GM18505 (cell line): ENCODE data around the gene AGFG1.
"Not testable (repeated sequence)": the region's sequence is repeated elsewhere in the genome, so short reads cannot be mapped to it uniquely, and the experiment has no call there.

Experiments
- ATAC-seq: cut with Tn5 transposase; IDR thresholded peaks from one replicate; pipeline ENCODE4 v1.9.1; 2021; ENCODE audit not compliant: unreplicated experiment
- POLR2A ChIP-seq: IDR thresholded peaks from 4 replicates; pipeline ENCODE4 v1.6.1; 2011; ENCODE audit warnings: borderline replicate concordance; ENCODE audit not compliant: insufficient read depth, insufficient read length; ENCODE audit errors: extremely low read depth

Gene AGFG1

DNA sequence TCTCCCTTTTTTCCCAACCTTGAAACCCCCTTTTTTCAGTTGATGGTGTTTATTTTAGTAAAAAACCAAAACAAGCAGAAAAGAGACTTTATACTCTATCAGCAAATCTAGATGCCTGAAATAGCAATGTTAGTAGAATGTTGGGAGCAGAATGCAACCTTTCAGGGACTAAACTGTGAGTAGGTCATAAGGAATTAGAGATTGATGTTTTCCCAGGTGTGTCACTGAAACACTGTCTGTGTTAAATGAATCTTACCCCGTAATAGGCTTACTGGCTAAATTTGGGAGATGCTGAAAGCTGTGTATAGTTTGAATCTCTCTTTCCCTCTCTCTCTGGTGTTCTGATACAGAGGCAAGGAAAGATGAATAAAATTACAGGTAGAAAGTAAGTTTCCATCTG, 43.8 kb downstream of the AGFG1 start:
- no peak for TF ChIP-seq POLR2A

DNA sequence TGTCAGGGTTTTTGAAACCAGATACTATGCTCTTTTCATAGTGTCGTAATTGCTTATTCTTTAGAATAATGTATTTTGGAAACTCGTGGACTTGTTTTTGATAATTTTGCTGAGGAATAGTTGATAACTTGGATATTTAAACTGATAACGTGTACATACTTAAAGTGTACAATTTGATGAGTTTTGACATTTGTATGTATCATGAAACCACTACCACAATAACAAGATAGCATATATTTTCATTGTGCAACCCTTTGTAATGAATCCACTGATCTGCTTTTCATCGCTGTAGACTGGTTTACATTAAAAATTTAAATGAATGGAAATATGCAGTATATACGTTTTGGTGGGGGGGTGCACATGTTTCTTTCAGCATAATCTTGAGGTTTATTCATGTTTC, 45.8 kb downstream of the AGFG1 start:
- no peak for ATAC-seq
- TF ChIP-seq POLR2A, result no peak

More for the DNA sequence above, 43.8 kb downstream of the AGFG1 start:
- ATAC-seq, result no peak

DNA sequence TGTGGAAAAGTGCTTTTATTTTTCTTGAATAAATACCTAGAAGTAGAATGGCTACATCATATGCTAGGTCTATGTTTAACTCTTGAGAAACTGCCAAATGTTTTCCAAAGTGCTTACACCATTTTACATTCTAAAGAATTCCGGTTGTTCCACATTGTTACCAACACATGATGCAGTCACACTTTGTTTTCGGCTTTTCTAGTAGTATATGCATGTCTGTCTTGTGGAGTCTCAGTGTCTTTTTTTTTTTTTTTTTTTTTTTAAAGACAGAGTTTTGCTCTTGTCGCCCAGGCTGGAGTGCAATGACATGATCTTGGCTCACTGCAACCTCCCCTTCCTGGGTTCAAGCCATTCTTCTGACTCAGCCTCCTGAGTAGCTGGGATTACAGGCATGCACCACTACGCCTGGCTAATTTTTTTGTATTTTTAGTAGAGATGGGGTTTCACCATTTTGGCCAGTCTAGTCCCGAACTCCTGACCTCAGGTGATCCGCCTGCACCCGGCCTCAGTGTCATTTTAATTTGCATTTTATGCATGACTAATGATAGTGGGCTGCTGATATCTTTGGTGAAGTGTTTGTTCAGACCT, 46.4 kb downstream of the AGFG1 start:
- ATAC-seq, result not testable (repeated sequence)

DNA sequence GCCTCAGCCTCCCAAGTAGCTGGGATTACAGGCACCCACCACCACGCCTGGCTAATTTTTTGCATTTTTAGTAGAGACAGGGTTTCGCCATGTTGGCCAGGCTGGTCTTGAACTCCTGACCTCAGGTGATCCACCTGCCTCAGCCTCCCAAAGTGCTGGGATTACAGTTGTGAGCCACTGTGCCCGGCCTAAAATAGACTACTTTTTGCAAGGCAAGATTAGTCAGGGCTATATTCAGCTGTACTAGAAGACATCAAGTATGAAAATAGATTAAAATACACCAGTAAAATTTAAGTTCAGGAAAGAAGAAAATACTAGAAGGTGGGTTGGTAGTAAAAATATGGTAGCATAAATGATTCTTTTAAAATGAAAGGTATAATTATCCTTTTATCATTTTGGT, 49.2 kb downstream of the AGFG1 start:
- ATAC-seq, result not testable (repeated sequence)

DNA sequence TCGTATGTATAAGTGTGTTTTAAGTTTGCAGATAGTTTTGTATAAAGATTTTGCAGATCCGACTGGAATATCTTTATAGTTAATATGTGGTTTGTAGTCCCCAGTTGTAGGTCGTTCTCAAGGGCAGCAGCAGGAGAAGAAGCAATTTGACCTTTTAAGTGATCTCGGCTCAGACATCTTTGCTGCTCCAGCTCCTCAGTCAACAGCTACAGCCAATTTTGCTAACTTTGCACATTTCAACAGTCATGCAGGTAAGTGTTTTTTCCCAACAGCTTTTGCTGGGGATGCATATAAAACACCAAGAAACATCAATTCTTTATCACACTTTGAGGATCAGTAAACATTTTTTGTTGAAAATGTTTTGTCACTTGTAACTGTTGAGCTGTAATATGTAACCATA, 52.7 kb downstream of the AGFG1 start:
- no peak for ATAC-seq
- TF ChIP-seq POLR2A, result no peak

DNA sequence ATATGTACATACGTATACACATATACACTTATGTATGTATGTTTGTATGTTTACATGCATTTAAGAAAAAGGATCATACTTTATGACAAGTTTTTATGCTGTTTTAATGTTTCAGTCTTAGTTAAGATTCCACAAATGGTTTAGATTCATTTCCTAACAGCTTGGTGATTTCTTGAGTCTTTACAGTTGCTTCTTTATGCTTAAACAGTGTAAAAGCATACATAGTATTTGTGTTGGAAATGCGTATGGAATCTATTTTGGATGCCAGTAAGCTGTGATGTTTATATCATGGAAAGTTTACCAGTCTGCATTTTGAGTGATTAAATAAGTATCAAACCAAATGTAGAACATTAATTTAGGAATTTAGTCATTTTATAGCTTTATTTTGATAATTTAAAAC, 55.4 kb downstream of the AGFG1 start:
- ATAC-seq, result no peak
- TF ChIP-seq POLR2A, result no peak

DNA sequence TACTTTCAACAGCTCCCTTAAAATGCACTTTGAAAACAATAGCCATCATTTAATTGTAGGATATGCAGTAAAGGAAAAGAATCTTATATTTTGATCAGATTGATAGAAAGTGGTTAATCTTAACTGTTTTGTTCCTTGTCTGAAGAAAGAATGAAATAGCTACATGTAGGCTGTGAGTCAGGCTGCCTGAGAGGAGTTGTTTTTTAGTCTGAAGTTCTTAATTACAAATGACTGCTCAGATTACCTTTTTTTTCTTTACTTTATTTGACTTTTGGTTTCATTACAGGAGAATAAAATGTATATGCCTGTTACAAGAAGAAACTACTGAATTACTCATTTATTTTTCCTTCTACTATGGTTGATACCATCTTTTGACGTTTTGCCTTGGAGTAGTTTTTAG, 56.8 kb downstream of the AGFG1 start:
- ATAC-seq, result no peak
- no peak for TF ChIP-seq POLR2A

DNA sequence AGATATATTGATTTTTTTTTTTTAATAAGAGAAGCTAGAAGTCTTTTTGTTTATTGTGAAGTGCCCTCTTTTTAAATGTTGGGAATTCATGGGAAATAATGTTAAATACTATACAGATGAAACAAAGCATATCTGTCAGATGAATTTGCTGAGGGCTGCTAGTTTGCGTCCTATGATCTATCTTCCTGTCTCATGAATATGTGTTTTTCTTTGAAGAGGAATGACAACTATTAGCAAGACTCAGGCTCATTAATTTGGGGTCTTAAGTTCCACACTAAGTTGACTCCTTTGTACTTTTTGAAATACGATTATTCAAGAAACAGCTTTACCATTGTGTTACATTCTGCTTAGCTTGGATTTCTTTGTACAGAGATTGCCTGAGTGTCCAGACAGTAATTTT, 57.9 kb downstream of the AGFG1 start:
- ATAC-seq, result no peak
- TF ChIP-seq POLR2A, result no peak

DNA sequence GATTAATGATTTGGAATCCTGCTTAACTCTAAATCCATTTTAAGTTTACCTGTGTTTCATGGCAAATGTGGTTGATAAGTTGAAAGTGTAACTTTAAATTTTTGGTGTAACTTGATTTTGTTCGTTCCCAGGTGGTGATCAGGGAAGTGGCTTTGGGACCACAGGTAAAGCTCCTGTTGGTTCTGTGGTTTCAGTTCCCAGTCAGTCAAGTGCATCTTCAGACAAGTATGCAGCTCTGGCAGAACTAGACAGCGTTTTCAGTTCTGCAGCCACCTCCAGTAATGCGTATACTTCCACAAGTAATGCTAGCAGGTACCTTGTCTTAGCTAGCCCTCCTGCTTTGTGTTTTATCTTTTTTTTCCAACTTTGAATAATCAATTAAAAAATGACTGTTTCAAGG, 62.8 kb downstream of the AGFG1 start:
- TF ChIP-seq POLR2A, result no peak
- peak; percentile 86 for ATAC-seq

DNA sequence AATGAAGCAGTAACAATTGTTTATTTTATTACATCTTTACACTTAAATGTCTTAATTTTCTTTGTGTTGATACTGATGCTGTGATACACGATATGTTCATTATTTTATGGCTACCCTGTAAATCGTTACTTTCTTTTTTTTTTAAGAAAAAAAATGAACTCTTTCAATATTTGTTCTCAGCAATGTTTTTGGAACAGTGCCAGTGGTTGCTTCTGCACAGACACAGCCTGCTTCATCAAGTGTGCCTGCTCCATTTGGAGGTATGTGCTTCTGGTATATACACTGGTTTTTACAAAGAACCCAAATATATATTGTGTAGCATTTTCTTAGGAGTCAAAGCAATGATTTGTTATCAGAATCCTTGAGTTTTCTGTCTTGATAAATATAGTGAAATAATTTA, 64.5 kb downstream of the AGFG1 start:
- no peak for TF ChIP-seq POLR2A
- ATAC-seq, result no peak

DNA sequence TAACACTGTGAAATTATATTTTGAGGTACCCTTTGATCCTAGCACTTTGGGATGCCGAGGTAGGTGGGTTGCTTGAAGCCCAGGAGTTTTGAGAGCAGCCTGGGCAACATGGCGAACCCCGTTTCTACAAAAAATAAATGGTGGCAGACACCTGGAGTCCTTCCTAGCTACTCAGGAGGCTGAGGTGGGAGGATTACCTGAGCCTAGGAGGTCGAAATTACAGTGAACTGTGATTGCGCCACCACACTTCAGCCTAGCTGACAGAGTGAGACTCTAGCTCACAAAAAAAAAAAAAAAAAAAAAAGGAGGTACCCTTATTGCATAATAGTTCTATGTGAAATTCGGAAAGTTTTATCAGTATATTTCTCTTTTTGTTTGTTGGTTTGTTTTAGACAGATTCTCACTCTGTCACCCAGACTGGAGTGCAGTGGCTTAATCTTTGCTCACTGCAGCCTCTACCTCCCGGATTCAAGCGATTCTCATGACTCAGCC, 67.6 kb downstream of the AGFG1 start:
- TF ChIP-seq POLR2A, result no peak
- ATAC-seq, result no peak

DNA sequence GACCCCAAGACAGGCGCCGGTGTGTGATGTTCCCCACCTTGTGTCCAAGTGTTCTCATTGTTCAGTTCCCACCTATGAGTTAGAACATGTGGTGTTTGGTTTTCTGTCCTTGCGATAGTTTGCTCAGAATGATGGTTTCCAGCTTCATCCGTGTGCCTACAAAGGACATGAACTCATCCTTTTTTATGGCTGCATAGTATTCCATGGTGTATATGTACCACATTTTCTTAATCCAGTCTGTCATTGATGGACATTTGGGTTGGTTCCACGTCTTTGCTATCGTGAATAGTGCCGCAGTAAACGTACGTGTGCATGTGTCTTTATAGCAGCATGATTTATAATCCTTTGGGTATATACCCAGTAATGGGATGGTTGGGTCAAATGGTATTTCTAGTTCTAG, 68.4 kb downstream of the AGFG1 start:
- not testable (repeated sequence) for ATAC-seq

DNA sequence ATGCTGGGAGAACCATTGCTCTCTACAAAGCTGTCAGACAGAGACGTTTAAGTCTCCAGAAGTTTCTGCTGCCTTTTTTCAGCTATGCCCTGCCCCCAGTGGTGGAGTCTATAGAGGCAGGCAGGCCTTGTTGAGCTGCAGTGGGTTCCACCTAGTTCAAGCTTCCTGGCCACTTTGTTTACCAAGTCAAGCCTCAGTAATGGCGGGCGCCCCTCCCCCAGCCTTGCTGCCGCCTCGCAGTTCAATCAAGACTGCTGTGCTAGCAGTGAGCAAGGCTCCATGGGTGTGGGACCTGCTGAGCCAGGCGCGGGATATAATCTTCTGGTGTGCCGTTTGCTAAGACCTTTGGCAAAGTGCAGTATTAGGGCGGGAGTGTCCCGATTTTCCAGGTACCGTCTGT, 74.0 kb downstream of the AGFG1 start:
- ATAC-seq, result no peak
- TF ChIP-seq POLR2A, result no peak

DNA sequence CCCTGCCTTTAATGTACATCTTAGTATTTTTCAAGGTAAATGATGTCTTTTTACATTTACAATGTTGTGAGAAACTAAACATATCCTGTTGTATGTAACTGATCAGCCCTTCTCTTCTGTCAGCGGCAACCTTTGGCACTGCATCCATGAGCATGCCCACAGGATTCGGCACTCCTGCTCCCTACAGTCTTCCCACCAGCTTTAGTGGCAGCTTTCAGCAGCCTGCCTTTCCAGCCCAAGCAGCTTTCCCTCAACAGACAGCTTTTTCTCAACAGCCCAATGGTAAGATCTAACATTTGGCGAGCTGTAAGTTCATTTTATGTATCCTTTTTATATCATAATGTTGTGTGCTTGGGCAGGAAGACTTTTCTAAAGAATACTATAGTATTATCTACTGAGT, 79.9 kb downstream of the AGFG1 start:
- no peak for ATAC-seq
- TF ChIP-seq POLR2A, result no peak

DNA sequence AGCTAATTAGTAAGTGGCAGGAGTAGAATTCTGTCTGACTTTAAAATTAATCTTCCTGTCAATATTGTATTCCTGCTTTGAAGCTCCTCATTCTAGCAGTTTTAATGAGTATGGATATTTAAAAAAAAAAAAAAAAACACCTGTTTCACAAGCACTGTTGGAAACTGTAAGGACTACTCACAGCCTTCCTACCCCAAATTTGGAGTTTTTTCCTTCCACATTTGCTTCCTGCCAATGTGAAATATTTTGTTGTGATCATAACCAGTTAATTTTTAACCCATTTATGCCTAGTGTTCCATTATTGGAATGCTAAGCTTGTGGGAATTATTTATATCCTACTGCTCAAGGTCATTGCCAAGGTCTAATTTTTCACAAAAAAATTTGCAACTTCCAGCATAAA, 90.6 kb downstream of the AGFG1 start:
- no peak for TF ChIP-seq POLR2A
- no peak for ATAC-seq
